A673 (cell line): ENCODE results near the gene USO1.

Experiments used
- EZH2 ChIP-seq: fragments of 200-600 bp; sonication (generic); IDR thresholded peaks from 2 replicates; pipeline ENCODE4 v1.6.1; 2017; ENCODE audit warnings: borderline replicate concordance, low read depth, mild to moderate bottlenecking, mixed read lengths, antibody characterized with exemption, low read length; ENCODE audit not compliant: poor library complexity, severe bottlenecking
- TF ChIP-seq, protein P1 (sequence below): fragments of 300-800, 200-600 bp; sonication (generic); conservative IDR thresholded peaks from 2 replicates; pipeline ENCODE4 v1.5.1; 2017; ENCODE audit warnings: low read depth, mild to moderate bottlenecking, antibody characterized with exemption, low read length, moderate library complexity, mixed read lengths

DNA sequence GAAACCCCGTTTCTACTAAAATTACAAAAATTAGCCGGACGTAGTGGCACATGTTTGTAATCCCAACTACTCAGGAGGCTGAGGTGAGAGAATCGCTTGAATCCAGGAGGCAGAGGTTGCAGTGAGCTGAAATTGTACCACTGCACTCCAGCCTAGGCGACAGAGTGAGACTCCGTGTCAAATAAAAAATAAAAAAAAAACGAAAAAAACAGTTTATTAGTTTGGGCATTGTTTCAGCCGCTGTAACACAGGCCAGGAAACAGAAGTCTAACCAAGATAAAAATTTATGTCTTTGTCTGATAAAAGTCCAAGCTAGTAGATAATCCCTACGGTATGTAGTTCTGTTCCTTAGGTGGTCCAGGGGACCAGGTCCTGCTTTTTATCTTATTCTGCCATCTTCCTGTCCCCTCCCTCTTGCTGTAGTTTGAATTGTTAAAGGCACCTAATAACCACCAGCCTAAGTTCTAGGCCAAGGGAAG is 21.4 kb downstream of the USO1 start:
- TF ChIP-seq, protein P1, sequence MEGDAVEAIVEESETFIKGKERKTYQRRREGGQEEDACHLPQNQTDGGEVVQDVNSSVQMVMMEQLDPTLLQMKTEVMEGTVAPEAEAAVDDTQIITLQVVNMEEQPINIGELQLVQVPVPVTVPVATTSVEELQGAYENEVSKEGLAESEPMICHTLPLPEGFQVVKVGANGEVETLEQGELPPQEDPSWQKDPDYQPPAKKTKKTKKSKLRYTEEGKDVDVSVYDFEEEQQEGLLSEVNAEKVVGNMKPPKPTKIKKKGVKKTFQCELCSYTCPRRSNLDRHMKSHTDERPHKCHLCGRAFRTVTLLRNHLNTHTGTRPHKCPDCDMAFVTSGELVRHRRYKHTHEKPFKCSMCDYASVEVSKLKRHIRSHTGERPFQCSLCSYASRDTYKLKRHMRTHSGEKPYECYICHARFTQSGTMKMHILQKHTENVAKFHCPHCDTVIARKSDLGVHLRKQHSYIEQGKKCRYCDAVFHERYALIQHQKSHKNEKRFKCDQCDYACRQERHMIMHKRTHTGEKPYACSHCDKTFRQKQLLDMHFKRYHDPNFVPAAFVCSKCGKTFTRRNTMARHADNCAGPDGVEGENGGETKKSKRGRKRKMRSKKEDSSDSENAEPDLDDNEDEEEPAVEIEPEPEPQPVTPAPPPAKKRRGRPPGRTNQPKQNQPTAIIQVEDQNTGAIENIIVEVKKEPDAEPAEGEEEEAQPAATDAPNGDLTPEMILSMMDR = no peak
- no peak for TF ChIP-seq EZH2
